Retinal pigment epithelial cell (primary cell): ENCODE results near the gene LSP1.

ENCODE experiments used
- DNase-seq: peaks from one replicate; pipeline ENCODE4 v3.0.0-alpha.2; 2010; ENCODE audit warnings: low read depth
- H3K4me3 ChIP-seq: 2 replicates; pipeline ENCODE4 v1.5.1; 2011; ENCODE audit warnings: mild to moderate bottlenecking, low read length, control low read depth, moderate library complexity
- TF ChIP-seq, protein P1 (sequence below): conservative IDR thresholded peaks from 2 replicates; pipeline ENCODE4 v1.5.1; 2011; ENCODE audit warnings: low read depth, low read length, control low read depth, inconsistent platforms

The LSP1 gene

DNA sequence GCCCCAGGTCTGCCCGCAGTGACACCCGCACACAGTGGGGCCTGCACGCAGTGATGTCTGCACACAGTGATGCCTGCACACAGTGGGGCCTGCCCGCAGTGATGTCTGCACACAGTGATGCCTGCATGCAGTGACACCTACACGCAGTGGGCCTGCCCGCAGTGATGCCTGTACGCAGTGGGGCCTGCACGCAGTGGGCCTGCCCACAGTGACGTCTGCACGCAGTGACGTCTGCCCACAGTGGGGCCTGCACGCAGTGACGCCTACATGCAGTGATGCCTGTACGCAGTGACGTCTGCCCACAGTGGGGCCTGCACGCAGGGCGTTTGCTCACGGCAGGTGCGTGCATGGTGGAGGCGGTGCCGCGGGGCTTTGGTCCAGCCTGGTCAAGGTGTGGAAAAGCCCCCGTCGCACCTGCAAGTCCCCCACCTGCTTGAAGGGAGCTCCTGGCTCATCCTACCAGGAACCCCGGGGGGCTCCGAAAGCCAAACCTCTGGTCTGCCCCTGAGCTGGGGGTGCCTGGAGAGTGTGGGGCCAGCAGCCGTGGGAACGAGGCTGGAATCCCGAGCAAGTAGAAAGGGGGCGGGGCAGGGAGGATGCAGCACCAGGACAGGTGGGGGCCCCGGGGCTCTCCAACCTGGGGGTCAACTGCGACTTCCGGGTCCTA is 27.0 kb upstream of the LSP1 start:
- H3K4me3 ChIP-seq: no peak overlapping the region
- no peak for DNase-seq
- TF ChIP-seq, protein P1, sequence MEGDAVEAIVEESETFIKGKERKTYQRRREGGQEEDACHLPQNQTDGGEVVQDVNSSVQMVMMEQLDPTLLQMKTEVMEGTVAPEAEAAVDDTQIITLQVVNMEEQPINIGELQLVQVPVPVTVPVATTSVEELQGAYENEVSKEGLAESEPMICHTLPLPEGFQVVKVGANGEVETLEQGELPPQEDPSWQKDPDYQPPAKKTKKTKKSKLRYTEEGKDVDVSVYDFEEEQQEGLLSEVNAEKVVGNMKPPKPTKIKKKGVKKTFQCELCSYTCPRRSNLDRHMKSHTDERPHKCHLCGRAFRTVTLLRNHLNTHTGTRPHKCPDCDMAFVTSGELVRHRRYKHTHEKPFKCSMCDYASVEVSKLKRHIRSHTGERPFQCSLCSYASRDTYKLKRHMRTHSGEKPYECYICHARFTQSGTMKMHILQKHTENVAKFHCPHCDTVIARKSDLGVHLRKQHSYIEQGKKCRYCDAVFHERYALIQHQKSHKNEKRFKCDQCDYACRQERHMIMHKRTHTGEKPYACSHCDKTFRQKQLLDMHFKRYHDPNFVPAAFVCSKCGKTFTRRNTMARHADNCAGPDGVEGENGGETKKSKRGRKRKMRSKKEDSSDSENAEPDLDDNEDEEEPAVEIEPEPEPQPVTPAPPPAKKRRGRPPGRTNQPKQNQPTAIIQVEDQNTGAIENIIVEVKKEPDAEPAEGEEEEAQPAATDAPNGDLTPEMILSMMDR: no peak

DNA sequence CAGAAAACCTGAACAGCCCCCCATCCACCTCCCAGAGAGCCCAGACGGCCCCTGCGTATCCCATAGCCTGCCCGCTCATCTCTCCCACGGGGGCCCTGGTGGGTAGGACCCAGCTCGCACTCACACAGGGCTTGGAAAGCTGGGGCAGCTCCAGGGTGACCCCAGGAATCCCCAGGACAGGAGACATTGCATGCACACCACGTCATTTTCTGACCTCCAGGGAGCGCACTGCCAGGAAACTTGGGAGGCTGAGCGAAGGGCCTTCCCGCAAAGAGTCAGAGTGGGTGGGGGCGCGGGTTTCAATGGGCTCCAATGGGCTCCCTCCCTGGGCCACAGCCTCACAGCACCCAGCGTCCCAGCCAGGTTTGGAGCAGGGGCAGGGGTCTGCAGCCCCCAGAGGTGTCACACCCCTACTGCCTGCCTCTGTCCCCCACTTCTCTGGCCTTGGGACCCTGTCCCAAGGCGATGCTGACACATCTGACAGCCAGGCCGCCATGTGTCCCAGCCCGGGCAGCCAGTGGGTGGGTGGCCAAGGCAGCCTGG is 26.3 kb upstream of the LSP1 start:
- TF ChIP-seq, protein P1: peak; percentile 38
- no peak overlapping the region for H3K4me3 ChIP-seq
- DNase-seq: no peak

DNA sequence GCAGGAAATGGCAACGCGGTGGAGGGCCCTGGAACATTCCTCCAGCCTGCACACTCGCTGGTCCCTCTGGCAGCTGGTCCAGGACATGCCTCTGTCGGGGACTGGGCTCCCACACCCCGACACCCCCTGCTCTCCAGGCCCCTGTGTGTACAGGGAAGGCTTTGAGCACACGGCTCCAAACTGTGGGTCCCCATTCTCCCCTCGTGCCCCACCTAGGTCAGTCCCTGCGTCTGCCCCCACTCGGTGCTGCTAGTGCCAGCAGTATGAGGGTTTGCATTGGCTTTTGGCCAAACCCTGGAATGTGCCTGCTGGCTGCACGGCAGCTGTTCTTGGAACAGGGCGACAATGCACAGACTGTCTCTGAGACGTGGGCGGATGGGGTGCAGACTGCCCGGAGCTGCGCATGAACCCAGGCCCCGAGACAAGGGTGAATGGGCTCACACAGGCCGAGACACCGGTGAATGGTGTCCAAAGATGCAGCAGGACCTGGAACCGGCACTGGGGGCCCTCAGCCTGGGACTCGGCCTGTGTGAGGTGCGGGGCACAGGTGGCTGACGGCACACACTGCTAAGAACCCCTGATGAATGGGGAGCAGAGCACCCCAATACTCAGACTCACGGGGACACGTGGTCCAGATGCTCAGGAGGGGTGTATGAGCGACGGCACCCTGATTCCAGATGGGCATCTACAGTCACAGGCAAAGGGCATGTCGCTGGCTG is 25.6 kb upstream of the LSP1 start:
- TF ChIP-seq, protein P1: peak; percentile 32
- peak; percentile 94 for DNase-seq
- no peak overlapping the region for H3K4me3 ChIP-seq

DNA sequence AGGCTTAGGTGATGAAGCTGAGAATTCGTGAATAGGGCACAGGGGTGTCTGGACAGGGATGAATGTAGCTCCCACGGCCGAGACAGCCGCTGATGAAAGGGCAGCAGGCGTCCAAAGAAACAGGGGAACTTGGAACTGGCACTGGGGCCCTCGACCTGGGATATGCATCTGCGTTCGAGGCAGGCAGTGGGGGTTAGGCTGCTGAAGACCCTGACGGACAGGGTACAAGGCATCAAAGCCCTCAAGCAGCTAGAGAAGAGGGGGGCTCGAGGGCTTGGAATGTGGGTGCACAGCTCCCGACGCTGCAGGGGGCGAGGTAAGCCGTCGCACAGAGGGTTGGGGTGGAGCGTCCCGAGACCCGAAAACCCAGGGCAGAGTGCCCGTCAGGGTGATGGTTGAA is 25.0 kb upstream of the LSP1 start:
- DNase-seq: no peak
- TF ChIP-seq, protein P1: no peak

DNA sequence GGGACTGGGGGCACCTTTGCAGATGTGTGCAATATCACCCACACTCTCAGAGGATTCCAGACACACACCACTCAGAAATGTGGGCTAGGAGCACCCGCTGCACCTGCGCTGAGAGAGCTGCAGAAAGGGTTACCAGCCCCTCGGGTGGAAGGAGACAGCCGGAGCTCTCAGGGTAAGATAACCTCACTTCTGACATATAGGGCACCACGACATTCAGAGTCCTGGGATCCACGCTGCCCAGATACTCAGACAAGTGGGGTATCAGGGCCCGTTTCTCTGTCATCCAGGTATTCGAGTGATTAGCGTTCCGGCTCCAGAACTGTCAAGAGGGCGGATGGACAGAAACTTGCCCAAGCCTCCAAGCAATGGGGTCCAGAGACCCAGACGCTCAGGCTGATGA is 24.3 kb upstream of the LSP1 start:
- DNase-seq: no peak
- TF ChIP-seq, protein P1: no peak
- H3K4me3 ChIP-seq: no peak overlapping the region

More for the DNA sequence above, 25.0 kb upstream of the LSP1 start:
- H3K4me3 ChIP-seq: no peak overlapping the region

DNA sequence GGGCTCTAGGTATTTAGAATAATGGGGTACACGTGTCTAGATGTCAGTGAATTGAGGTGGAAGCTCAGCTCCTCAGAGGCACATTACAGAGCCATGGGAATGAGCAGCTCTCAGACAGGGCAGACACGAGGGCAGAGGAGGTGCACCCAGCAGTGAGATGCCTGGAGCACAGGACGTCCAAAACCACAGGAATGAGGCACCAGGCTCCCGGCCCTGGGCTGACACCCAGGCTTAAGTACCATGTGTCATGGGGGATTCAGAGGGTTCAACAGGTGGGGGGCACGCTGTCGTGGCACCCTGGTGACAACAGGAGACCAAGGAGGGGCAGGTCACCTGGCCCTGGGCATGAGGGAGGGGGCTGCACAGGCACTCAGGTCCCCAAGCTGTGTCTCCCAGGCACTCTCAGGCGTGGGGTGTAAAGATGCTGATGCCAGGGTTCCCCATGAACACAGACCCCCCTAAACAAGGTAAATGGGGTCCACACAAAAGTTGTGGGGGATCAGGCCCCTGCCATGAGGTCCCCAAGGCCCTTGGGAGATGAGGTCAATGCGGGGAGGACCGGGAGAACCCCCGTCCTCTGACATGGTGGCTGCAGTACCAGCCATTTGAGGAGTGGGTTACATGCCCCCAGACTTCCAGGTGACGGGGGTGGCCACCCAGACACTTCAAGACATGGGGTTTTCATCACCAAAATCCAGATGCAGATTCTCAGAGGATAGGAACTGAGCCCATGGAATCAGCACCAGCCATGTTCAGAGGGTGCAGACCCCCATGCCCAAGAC is 23.7 kb upstream of the LSP1 start:
- DNase-seq: peak; percentile 81
- no peak overlapping the region for H3K4me3 ChIP-seq
- TF ChIP-seq, protein P1: no peak
